Activated naive CD8-positive, alpha-beta T cell treated with anti-CD3 and anti-CD28 coated beads, Interleukin-2, amount 50 U/mL, for 16 hours (primary cell): Measurements from ENCODE around the gene SLX9.

ENCODE experiments used
- DNase-seq: peaks from one replicate; pipeline ENCODE4 v3.0.0-alpha.2; 2020; ENCODE audit warnings: low read depth, low spot score

Gene SLX9

DNA sequence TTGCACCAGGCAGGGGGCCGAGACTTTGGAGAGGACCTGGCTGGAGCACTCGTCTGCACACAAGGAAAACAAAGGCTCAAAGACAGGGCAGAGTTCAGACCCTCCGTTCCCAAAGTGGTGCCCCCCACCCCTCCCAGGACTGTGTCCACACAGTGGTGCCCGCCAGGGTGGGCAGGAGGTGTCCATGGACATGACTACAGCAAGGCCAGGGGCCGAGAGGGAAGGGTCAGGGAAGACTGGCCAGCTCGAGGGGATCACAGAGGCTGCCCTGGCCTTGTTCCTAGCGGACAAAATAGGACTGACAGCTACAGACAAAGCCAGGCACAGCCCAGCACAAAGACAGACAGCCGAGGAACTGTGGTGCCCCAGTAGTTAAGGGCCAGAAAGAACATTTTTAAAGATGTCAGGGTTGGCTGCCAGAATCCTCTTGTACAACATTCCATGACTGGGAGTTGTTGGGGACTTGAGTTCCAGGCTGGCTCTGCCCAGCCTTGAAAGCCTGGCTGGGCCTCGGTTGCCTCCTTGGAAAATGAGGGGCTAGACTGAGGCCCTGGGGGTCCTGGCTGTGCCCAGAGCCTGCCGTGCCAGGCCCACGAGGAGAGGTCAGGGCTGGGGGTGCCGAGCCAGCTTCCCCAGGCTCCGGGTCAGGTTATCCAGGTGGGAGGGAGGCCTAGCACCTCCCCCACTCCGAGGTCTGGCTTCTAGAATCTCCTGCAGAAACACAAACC is 63.7 kb downstream of the SLX9 start:
- no peak for DNase-seq

DNA sequence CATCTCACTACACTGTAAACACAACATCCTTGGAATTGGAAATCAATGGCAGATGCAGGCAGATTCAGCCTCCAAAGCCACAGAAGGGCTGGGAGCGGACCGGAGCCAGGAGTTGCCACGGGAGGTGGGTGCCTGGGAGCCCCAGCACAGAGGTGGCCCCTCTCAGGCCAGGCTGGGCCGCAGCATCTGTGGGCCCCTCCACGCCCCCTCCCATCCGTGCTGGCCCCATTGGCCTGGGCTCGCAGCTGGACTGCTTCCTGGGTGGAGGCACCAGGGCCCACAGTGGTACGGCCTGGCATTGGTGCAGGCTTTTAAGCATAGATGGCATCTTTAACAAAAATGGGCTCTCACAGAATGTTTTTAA is 64.2 kb downstream of the SLX9 start:
- DNase-seq, result no peak

DNA sequence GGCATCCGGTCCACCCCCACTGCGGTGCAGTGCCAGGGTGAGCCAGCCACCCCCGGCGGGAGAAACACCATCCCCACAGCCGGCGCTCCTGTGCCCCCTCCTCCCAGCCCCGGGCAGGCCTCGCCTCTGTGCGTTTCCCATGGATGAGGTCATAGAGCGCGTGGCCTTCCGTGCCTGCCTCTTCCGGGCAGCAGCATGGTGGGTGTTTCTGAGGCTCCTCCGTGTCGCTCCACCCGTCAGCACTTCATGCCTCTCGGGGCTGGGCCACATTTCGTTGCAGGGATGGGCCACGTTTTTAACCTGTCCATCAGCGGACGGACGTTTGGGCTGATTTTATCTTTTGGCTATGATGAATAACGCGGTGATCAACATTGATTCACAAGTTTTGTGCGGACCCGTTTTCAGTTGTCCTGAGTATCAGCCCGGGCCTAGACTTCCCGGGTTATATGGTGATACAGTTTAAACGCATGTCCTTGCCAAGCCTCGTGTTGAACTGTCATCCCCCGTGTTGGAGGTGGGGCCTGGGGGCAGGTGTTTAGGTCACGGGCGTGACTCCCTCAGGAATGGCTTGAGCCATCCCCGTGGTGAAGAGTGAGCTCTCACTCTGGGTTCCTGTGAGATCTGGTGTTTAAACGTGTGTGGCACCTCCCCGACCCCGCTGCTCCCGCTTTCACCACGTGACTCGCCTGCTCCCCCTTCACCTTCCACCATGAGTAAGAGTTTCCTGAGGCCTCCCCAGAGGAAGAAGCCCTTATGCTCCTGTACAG is 64.8 kb downstream of the SLX9 start:
- DNase-seq, result no peak

DNA sequence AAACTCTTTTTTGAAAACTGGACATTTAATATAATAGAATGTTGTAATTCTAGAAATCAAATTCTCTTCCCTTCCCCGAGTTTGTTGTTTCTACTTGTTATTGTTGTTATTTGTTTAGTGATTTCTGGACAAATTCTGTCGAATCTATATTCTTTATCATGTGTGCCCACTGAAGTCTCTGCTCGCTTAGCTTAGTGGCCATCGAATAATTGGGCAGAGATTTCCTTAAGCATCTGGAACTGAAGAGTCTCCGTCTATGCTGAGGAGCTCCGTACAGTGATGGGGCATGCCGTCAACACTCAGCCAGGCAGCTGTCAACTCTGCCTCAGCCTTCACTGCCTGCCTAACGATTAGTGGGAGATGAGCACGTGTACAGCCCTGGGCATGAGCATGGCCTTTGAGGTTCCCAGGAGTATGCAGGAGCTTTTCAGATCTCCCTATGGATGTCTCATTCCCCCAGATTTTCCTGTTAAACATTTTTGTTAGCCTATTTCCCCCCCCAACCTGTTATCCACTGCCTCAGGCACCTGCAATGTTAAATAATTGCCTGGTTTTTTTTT is 66.8 kb downstream of the SLX9 start:
- no peak for DNase-seq

DNA sequence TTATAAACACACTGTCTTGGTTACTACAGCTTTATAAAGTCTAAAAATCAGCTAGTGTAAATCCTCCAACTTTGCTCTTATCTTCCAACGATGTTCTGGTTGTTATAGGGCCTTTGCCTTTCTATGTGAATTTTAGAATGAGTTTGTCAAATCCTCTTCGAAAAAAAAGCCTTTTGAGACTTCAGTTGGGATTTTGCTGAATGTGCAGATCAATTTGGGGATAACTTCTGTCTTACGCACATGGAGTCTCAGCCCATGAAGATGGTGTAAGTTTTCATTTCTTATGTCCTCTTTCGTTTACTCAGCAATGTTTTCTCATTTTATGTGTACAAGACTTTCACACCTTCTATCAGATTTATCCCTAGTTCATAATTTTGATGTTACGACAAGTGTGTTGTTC is 69.8 kb downstream of the SLX9 start:
- DNase-seq, result no peak

DNA sequence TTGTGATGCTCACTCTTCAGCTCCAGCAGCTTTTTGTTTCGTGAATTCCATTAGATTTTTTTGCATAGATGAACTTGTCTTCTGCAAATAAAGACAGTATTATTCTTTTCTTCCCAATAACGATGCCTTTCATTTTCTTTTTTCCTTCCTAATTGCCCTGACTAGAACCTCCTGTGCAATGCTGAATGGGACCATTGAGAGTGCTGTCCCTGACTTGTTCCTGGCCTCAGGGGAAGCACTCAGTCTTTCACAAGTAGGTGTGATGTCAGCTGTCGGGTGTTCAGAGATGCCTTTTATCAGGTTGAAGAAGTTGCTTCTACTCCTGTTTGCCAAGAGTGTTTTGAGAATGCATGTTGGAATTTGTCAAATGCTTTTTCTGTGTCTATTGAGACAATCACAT is 70.3 kb downstream of the SLX9 start:
- DNase-seq, result no peak

DNA sequence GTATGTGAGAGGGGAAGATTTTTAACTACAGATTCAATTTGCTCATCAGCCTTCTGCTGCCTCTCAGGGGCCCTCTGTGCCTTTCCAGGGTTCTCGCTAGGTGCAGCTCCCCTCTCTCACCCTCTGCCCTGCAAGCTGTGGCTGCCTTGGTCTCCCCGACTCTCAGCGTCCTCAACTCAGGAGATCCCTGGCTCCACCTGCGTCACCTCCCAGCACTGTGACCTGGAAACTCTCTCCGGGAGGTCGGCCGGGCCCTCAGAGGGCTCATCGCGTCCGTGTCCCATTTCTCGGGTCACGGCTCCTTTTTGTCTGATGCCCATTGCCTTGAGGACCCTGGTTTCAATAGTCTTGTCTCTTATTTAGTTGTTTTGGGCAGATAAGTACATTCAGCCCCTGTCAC is 71.0 kb downstream of the SLX9 start:
- no peak for DNase-seq

DNA sequence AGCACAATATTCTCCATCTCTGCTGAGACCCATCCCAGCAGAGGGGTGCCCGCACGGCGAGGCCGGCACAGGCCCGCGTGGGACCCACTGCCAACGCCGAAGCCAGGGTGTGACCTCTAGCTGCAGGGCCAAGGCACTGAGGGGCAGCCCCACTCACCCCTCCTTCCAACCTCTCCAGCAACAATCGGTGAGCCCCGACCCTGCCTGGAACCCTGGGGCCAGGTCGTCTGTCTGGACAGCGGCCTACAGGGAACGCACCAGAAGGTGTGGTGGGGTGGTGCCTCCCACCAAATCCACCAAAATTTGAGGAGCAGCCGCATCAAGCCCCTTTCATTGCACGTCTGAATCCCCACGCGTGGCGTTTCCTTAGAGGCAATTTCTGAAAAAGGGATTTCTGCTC is 71.6 kb downstream of the SLX9 start:
- no peak for DNase-seq

DNA sequence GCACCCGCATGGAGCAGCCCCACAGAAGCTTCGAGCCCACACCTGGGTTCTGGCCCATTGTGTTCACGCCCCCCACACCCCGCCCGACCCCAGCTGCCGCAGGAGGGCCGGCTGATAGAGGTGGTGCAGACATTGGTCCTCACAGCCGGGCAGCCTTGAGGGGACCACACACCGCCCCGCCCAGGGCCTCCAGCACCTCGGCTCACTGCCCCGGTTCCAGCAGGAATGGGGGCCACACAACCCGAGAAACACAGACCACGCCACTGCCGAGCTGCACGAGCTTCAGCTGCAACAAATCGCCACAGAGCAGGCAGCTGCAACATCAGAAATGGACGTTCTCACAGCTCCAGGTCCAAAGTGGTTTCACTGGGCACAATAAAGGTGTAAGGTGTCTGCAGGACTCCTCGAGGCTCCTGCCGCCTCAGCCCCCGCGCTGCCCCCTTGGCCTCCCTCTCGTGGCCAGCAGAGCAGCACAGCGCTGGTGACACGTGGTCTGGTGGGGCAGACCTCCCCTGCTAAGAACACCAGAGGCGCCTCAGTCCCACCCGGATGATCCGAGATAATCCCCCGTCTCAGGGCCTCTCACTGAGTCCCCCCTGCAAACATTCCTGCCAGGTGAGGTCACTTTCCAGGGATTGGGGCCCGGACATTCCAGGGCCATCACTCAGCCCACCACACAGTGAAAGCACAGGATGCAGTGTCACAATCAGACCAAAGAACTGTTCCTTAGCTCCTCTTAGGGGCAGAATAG is 72.3 kb downstream of the SLX9 start:
- no peak for DNase-seq

DNA sequence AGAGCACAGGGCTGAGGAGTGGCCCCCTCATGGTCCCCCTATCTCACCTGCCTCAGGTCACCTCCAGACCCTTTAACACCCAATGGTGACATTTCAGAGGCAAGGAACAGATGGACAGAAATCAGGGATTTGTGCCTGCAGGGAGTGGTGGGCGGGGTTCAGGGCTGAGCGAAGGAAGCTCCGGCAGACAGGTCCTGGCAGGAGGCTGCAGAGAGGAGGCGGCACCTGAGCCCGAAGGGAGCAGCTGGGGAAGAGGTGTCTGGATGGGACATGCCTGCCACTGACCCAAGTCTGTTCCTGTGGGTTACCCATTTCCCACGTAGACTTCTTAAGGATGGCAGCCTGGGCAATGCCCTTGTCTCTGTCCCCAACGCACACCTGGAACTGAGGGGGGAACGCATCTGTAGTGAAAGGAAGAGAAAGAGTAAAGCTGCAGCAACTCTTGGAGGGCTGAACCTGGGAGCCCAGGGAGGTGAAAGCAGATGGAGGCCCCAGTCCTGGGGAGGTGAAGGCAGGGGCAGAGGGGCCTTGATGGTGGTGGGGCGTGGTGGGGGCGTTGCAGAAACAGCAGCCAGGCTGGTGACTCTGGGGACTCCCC is 72.9 kb downstream of the SLX9 start:
- DNase-seq, result no peak

DNA sequence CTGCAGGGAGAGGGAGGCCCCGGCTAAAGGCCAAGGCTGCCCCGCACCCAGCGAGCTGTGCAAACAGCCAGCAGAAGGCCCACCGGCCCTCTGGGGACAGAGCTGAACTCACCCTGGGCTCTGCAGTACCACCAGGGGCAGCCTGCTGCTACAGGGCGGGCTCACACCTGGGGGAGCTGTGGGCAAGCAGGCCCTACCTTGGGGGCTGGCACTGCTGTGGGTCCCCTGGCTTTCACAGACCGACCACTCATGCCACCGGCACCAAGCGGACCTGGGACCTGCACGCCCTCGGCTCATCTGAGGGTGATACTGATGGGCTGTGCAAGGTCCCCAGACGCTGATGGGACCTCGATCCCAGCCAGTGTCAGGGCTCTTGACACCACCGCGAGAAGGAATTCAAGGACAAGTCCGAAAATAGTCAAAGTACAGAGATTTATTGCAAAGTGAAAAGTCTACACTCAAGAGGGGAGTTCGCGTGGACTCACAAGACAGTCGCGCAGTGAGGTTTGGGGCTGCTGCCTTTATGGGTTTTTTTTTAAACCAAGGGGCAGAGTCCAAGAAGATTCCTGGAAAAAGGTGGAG is 73.5 kb downstream of the SLX9 start:
- no peak for DNase-seq

DNA sequence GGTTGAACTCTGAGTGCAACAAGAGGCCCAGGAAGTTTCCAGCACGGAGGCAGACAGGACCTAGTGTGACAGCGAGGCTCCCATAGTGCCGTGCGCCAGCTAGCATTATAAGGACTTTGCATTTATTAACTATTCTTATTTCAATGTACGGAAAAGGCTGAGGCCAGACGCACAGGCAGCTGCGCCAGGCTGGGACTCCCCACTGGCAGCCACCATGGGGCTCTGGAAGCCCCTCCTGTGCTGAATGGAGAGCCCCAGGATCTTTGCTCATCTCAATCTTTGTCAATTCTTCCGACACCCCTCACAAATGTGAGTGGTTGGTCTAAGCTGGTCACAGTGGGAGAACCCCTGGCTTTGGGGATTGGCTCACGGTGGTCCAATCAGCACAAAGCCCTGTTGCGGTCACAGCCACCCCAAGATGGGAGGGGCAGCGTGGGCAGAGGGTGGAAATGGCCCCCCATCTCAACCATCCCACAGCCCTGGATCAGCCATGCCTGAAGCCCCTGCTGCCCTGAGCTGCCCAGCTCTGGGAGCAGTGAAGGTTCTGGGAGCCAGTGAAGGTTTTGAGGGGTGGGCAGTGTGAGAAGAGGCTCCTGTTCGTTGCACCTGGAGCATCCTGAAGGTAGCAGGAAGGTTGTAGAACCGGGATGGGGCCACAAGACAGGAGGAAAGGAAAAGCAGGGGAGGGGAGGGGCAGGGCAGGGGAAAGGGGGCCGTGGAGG is 75.1 kb downstream of the SLX9 start:
- DNase-seq, result no peak

DNA sequence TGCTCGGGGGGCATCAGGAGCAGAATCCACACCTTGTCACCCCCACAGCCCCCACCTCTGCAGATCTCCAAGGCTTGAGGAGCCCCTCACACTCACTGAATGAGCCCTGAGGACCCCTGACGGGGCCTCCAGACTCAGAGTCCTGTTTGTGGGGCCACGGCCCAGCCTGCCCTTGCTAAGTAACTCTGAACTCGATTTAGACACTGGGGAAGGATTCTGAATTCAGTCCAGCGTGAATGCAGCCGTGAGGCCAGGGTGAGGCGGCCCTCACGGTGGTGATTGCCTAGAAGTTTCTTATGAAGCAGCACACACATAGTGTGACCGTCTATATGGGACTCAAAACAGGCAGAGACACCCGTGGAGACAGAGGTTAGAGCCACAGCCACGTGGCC is 75.6 kb downstream of the SLX9 start:
- DNase-seq, result no peak

DNA sequence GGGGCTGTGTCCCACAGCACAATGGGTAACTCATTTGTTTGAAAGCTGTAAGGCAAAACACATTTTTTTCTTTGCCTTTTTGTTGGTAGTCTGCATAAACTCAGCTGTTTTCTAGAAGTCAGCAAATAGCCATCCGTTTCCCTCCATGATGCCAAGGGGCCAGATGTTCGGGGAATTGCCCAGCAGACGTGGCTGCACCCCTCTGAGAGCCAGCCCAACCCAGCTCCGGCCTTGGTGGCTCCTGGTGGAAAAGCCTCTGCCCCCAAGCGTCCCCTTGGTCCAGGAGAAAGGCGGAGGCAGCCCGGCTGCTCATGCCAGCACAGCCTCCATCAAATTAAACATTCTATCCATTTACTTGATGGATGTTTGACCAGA is 76.2 kb downstream of the SLX9 start:
- no peak for DNase-seq

DNA sequence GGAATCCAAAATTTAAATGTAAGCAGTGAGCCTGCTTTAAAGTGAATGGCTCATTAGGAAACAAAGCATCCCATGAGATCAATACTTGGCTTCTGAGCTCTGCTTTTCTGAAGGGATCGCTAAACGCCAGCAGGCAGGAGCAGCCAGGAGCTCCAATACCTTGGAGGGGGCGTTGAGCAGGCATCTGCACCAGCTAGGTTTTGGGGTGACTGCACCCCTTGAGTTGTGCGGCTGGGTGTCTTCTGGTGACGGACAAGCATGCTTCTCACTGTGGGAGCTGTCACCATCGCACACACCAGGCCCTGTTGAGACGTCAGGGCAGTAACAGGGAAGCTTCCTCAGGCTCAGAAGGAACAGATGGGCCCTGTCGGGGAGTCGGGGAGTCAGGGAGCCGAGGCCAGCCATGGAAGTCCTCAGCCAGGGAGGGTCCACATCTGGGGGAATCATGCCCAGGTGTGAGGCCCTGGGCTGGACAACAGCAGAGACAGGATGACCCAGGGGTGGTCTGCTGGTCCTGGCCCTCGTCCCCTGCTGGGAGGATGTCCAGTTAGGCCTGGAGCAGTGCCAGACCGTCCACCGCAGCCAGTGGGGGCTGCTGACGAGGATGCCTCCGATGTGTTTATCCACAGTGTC is 76.7 kb downstream of the SLX9 start:
- DNase-seq, result no peak

DNA sequence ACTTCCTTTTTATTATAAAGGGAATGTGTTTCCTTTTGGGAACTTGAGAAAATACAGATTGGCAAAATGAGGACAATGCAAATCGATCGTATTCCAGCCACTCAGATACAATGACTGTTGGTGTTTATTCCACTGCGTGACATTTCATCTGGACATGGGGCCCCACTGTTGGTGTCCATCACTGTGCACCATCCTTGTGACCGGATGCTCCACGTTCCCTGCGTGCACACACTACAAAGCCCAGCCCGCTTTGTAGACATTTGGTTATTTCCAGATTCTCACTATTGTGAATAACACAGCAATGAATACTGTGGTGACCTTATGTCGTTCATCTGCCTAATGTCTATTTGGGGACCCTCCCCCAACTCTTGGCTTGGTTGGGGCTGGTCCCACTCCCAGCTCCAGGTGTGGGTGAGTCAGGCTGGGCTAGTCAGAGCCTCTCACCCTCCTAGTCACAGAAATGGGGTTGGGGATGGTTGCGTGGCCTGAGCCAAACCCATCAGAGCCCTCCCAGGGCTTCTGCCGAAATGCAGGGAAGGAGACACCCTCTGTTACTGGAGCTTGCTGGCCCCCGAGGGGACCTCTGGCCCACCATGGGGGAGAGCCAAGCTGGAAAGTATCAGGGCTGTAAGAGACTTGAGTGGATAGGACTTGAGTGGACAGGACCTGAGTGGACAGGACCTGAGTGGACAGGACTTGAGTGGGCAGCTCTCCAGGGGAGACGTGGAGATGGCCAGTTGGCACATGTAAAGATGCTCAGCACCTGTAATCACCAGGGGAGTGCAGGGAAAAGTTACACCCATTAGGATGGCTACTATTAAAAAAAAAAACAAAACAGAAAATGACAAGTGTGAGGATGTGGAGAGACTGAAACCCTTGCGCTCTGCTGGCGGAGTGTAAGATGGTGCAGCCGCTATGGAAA is 77.5 kb downstream of the SLX9 start:
- no peak for DNase-seq

DNA sequence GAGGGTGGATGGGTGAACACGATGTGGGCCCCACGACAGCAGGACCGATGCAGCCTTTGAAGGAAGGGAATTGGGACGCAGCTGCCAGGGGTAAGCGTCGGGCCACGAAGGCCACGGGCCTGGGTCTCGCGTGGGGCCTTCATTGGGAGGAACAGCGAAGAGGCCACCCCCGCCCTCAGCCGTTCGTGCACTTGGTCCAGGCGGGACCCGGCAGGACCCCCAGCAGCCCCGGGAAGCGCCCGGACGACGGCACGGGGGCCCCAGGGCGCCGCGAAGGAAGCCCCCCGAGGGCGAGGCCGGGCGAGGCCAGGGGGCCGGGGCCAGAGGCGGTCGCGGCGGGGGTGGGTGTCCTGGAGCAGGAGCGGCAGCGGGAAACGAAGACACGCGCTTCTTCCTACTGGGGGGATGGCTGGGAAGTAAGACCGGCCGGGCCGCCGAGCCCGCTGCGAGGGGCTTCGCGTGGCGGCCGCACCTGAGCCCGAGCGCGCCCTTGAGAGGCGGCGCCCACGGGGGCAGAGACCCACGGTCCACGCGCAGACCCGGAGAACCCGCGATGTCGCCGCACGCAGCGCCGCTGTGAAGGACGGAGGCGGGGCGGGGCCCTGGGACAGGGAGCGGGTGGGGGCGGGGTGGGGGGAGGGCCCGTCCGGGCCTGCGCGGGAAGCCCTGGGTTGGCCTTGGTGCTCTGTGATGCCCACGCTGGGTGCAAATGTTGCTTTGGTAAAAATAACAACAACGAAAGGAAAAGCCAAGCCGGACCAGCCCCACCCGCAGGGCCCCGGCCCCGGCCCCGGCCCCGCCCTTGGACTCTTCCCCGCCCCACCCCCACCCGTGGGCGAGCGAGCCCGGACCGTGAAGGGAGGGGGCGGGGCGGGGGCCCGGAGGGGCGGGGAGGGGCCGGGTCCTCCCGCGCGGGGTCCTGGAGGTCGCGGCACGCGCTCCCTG is 78.6 kb downstream of the SLX9 start:
- no peak for DNase-seq
